GM21447 (cell line): ENCODE data around the gene CLEC16A.
"Not testable (repeated sequence)": the region's sequence is repeated elsewhere in the genome, so short reads cannot be mapped to it uniquely, and the experiment has no call there.

Experiments used
- ATAC-seq: cut with Tn5 transposase; IDR thresholded peaks from one replicate; pipeline ENCODE4 v1.9.1; 2021; ENCODE audit not compliant: unreplicated experiment

The CLEC16A gene

GRCh38 chr16:11094075-11094856, 149.9 kb downstream of the CLEC16A start:
- ATAC-seq: peak; percentile 54

- no peak for ATAC-seq
Measured at GRCh38 chr16:11094857-11095565, 150.6 kb downstream of the CLEC16A start.

GRCh38 chr16:11095935-11096334, 151.6 kb downstream of the CLEC16A start:
- no peak for ATAC-seq

- no peak for ATAC-seq
Measured at GRCh38 chr16:11097094-11097786, 152.9 kb downstream of the CLEC16A start.

GRCh38 chr16:11097787-11098167, 153.4 kb downstream of the CLEC16A start:
- no peak for ATAC-seq

GRCh38 chr16:11098601-11099390, 154.4 kb downstream of the CLEC16A start:
- ATAC-seq: no peak

GRCh38 chr16:11099672-11100205, 155.4 kb downstream of the CLEC16A start:
- ATAC-seq: peak; percentile 31

GRCh38 chr16:11100239-11100750, 155.9 kb downstream of the CLEC16A start:
- ATAC-seq: peak; percentile 48

- ATAC-seq: no peak
Measured at GRCh38 chr16:11101283-11101682, 156.9 kb downstream of the CLEC16A start.

GRCh38 chr16:11101695-11102522, 157.5 kb downstream of the CLEC16A start:
- ATAC-seq: no peak

GRCh38 chr16:11102523-11102898, 158.1 kb downstream of the CLEC16A start:
- ATAC-seq: no peak

GRCh38 chr16:11103301-11103700, 158.9 kb downstream of the CLEC16A start:
- ATAC-seq: not testable (repeated sequence)

GRCh38 chr16:11104168-11105037, 160.0 kb downstream of the CLEC16A start:
- ATAC-seq: peak; percentile 34

- peak; percentile 74 for ATAC-seq
Measured at GRCh38 chr16:11105038-11105903, 160.9 kb downstream of the CLEC16A start.

- ATAC-seq: no peak
Measured at GRCh38 chr16:11106726-11107125, 162.4 kb downstream of the CLEC16A start.

GRCh38 chr16:11107780-11108465, 163.6 kb downstream of the CLEC16A start:
- ATAC-seq: no peak

GRCh38 chr16:11108466-11108805, 164.1 kb downstream of the CLEC16A start:
- no peak for ATAC-seq
